Sigmoid colon (tissue), 4 donors: Measurements from ENCODE around the gene SLC17A7.

ENCODE experiments used
- CTCF ChIP-seq, 4 experiments: fragments of 450-650 bp in 3 of 4; fragments of 200-600 bp in 1 of 4; IDR thresholded peaks; one replicate each; pipeline ENCODE4 v1.5.1; 2016 to 2019; ENCODE audit warnings: antibody characterized with exemption in 4 of 4, mild to moderate bottlenecking in 3 of 4, moderate library complexity in 2 of 4
- EP300 ChIP-seq, 4 donors: sonication (generic); formaldehyde crosslinking; IDR thresholded peaks; one replicate each; pipeline ENCODE4 v1.6.1; 2017; ENCODE audit warnings: antibody characterized with exemption in 4 of 4
- POLR2A ChIP-seq, 2 donors: fragments of 450-650 bp; IDR thresholded peaks; one replicate each; pipeline ENCODE4 v1.6.1; 2016; ENCODE audit warnings: antibody characterized with exemption in 2 of 2, mild to moderate bottlenecking in 2 of 2, moderate library complexity in 2 of 2

GRCh38 chr19:49473868-49474541 lies 32.7 kb upstream of the SLC17A7 start, which contains the start of gene FLT3LG:
- peak; percentile 96 to 100 (median 98) for TF ChIP-seq CTCF (IDR thresholded peaks at IDR 0.05)
- TF ChIP-seq POLR2A (IDR thresholded peaks at IDR 0.05), result no peak
- TF ChIP-seq EP300 (IDR thresholded peaks at IDR 0.05), result no peak
